SU-DHL-6 (cell line): ENCODE measurements around the gene COL6A1.

Source experiments
- EZH2phosphoT487 ChIP-seq: fragments of 200-600 bp; sonication (generic), shearing (Covaris generic); conservative IDR thresholded peaks from 2 replicates; pipeline ENCODE4 v1.6.1; 2018; ENCODE audit warnings: mild to moderate bottlenecking, antibody characterized with exemption, low read length, moderate library complexity, mixed read lengths
- TF ChIP-seq, protein P1 (sequence below): fragments of 200-600 bp; sonication (generic); IDR thresholded peaks from one replicate; pipeline ENCODE4 v1.5.1; 2017; ENCODE audit warnings: antibody characterized with exemption, mild to moderate bottlenecking, low read length, moderate library complexity; ENCODE audit not compliant: insufficient read depth, poor library complexity, severe bottlenecking

DNA sequence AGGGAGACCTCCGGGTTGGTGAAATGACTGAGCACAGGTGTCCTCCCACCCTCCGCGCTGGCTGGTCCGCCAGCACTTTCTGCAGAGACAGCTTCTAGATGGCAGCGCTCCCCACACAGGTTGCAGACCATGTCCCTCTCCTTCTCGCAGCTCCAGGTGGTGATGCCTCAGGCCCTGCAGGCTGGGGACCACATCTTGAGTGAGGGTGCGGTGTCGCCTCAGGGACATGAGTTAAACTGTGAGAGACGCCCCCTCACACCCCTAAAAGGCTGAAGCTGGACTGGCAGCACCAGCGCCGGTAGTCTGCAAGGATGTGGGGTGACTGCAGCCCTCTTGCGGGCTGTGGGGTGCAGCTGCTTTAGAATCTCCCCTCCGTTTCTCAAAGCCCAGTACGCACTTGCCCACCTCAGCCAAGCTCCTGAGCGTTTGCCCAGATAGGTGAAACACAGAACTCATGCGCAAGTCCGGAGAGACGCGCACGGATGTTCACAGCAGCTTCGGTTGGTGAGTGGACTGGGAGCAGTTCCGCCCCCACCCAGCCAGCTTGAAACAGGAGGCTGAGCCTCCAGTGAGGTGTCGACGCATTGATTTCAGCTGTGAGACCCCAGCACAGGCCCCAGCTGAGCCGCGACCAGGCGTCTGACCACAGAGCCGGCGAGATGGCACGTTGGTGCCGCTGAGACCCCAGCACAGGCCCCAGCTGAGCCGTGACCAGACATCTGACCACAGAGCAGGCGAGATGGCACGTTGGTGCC is 28.6 kb downstream of the COL6A1 start:
- TF ChIP-seq, protein P1, sequence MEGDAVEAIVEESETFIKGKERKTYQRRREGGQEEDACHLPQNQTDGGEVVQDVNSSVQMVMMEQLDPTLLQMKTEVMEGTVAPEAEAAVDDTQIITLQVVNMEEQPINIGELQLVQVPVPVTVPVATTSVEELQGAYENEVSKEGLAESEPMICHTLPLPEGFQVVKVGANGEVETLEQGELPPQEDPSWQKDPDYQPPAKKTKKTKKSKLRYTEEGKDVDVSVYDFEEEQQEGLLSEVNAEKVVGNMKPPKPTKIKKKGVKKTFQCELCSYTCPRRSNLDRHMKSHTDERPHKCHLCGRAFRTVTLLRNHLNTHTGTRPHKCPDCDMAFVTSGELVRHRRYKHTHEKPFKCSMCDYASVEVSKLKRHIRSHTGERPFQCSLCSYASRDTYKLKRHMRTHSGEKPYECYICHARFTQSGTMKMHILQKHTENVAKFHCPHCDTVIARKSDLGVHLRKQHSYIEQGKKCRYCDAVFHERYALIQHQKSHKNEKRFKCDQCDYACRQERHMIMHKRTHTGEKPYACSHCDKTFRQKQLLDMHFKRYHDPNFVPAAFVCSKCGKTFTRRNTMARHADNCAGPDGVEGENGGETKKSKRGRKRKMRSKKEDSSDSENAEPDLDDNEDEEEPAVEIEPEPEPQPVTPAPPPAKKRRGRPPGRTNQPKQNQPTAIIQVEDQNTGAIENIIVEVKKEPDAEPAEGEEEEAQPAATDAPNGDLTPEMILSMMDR = no peak
- no peak for TF ChIP-seq EZH2phosphoT487
